Epithelial cell of proximal tubule (primary cell): ENCODE results near the gene GDPD5. TPM values are rescaled to one million over a fixed set of nuclear protein-coding genes. Genes with fewer than 3 reads are reported as not detected.

Experiments
- DNase-seq: peaks from one replicate; pipeline ENCODE4 v3.0.0-alpha.2; 2011; ENCODE audit warnings: low read depth
- H3K4me3 ChIP-seq: 2 replicates; pipeline ENCODE4 v1.5.1; 2011; ENCODE audit warnings: low read depth, mild to moderate bottlenecking, low read length
- CTCF ChIP-seq: conservative IDR thresholded peaks from 2 replicates; pipeline ENCODE4 v1.5.1; 2012; ENCODE audit warnings: low read depth, mild to moderate bottlenecking, low read length
- total RNA-seq: library from RNA; depleted of rRNA; stranded (reverse); fragments of >200 nt; gene quantifications from 2 replicates; pipeline ENCODE4 v1.2.3, GENCODE V29; 2015

The GDPD5 gene
- total RNA-seq, 1 donor from 2014 or later: 17.4 TPM

DNA sequence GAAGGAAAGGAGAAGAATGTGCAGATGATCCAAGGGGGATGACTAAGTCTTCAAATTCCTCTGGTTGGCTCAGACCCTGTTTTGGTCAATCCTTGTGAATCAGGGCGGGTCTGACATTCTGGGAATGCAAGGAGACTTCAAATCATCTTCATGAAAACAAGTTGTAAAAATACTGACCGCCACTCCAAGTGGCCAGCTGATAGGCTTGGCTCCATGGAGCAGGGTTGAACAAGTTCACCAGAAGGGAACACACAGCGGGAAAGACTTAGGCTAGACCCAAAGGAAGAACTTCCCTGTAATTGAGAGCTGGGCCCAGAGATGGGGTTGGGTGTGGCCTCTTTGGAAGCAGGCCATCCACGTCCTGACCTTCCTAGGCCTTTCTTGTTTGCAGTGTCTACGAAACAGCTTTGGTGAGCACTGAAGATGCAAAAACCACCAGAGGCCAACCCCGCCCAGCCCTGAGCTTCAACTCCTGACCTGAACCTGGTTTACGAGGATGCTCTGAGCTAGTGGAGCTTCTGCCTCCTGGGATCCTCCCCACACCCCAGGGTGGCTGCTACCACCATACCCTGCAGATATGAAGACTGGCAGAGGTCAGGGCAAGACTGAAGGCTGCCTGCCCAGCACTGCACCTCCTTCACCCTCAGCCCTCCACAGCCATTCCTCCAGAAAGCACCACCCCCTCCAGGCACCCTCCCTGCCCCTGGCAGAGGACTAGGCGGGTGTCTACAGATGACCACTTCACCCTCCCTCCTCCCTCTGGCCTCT lies 26.1 kb downstream of the GDPD5 start:
- no peak overlapping the region for H3K4me3 ChIP-seq
- no peak for TF ChIP-seq CTCF
- DNase-seq: peak; percentile 13

GRCh38 chr11:75498556-75499255 lies 27.0 kb downstream of the GDPD5 start:
- no peak for DNase-seq
- TF ChIP-seq CTCF: no peak
- no peak overlapping the region for H3K4me3 ChIP-seq

GRCh38 chr11:75497788-75498409 lies 27.8 kb downstream of the GDPD5 start:
- H3K4me3 ChIP-seq: no peak overlapping the region
- no peak for DNase-seq
- TF ChIP-seq CTCF: no peak

GRCh38 chr11:75496305-75496752 lies 29.4 kb downstream of the GDPD5 start:
- peak; percentile 13 for TF ChIP-seq CTCF
- DNase-seq: no peak
- no peak overlapping the region for H3K4me3 ChIP-seq

GRCh38 chr11:75495749-75496304 lies 29.9 kb downstream of the GDPD5 start:
- no peak for TF ChIP-seq CTCF
- H3K4me3 ChIP-seq: no peak overlapping the region
- no peak for DNase-seq

GRCh38 chr11:75493626-75494025 lies 32.1 kb downstream of the GDPD5 start:
- H3K4me3 ChIP-seq: no peak overlapping the region
- no peak for TF ChIP-seq CTCF
- DNase-seq: no peak
